Muscle of leg (tissue), 11 donors: Measurements from ENCODE around the gene SORCS3. TPM values are rescaled to one million over a fixed set of nuclear protein-coding genes. Genes with fewer than 3 reads are reported as not detected.

ENCODE experiments used
- DNase-seq: peaks from one replicate; pipeline ENCODE4 v3.0.0; 2013
- H3K27ac ChIP-seq: one replicate; pipeline ENCODE4 v1.5.1; 2013; ENCODE audit warnings: mild to moderate bottlenecking, low read length, control low read depth
- H3K27me3 ChIP-seq: one replicate; pipeline ENCODE4 v1.6.1; 2013; ENCODE audit warnings: low read length; ENCODE audit not compliant: control insufficient read depth, insufficient read depth
- H3K36me3 ChIP-seq: one replicate; pipeline ENCODE4 v1.6.1; 2013; ENCODE audit warnings: low read length; ENCODE audit not compliant: control insufficient read depth, insufficient read depth
- H3K4me1 ChIP-seq: one replicate; pipeline ENCODE4 v1.6.1; 2013; ENCODE audit warnings: low read length; ENCODE audit not compliant: control insufficient read depth, insufficient read depth
- H3K4me3 ChIP-seq: one replicate; pipeline ENCODE4 v1.5.1; 2013; ENCODE audit warnings: low read length, control low read depth
- H3K9me3 ChIP-seq: replicated peaks from 2 replicates; pipeline ENCODE4 v1.6.1; 2013; ENCODE audit warnings: low read depth, low read length; ENCODE audit not compliant: control insufficient read depth
- WGBS: methylation state at CpG from one replicate; pipeline ENCODE4 v1.1.5; 2013; ENCODE audit warnings: missing lambda C conversion rate; ENCODE audit not compliant: insufficient coverage; 5-methylcytosine and 5-hydroxymethylcytosine counted together
- polyA plus RNA-seq, 8 donors: library from polyadenylated mRNA; unstranded; fragments of 120-200 nt; gene quantifications; one replicate each; pipeline versions ENCODE4 v1.2.1 to v1.2.3, GENCODE V29; 2013; ENCODE audit warnings: inconsistent platforms in 1 of 8, low replicate concordance in 1 of 8; ENCODE audit not compliant: insufficient read length in 8 of 8, insufficient read depth in 1 of 8
- total RNA-seq: library from RNA; stranded (reverse); fragments of 120-200 nt; gene quantifications from one replicate; pipeline ENCODE4 v1.2.4, GENCODE V29; 2013

SORCS3 gene
- total and polyA plus RNA-seq, 9 donors = 0.03 to 0.36 (median 0.13) TPM; not detected in 1

GRCh38 chr10:105171945-105172344, 530.9 kb downstream of the SORCS3 start:
- Histone ChIP-seq H3K4me1 (no peaks in the 10 kb centered on the region), H3K27ac (no peak overlapping the region), H3K4me3 (no peak overlapping the region), H3K9me3 (no peaks in the 10 kb centered on the region), H3K27me3 (no peaks in the 10 kb centered on the region), H3K36me3 (no peaks in the 10 kb centered on the region)
- no CpG with 5 or more reads among the region's 3 CpGs for WGBS
- DNase-seq = no peak

- Histone ChIP-seq H3K27ac (no peak overlapping the region), H3K27me3 (no peaks in the 10 kb centered on the region), H3K36me3 (no peaks in the 10 kb centered on the region), H3K4me1 (no peaks in the 10 kb centered on the region), H3K9me3 (no peaks in the 10 kb centered on the region), H3K4me3 (no peak overlapping the region)
- DNase-seq = no peak
Observed at GRCh38 chr10:105181626-105182025, 540.5 kb downstream of the SORCS3 start.

- Histone ChIP-seq H3K27me3 (no peaks in the 10 kb centered on the region), H3K36me3 (no peaks in the 10 kb centered on the region), H3K27ac (no peak overlapping the region), H3K4me3 (no peak overlapping the region), H3K4me1 (no peaks in the 10 kb centered on the region), H3K9me3 (no peaks in the 10 kb centered on the region)
- WGBS = no CpG with 5 or more reads among the region's 4 CpGs
- DNase-seq = no peak
Observed at GRCh38 chr10:105183536-105183935, 542.4 kb downstream of the SORCS3 start.

GRCh38 chr10:105185161-105185560, 544.1 kb downstream of the SORCS3 start:
- no peaks in the 10 kb centered on the region for H3K36me3 ChIP-seq
- H3K4me1 ChIP-seq = no peaks in the 10 kb centered on the region
- no peak overlapping the region for H3K27ac ChIP-seq
- H3K4me3 ChIP-seq = no peak overlapping the region
- H3K27me3 ChIP-seq = no peaks in the 10 kb centered on the region
- DNase-seq = no peak
- WGBS = no CpG with 5 or more reads among the region's 4 CpGs
- no peaks in the 10 kb centered on the region for H3K9me3 ChIP-seq

- 52% methylated on average over 3 of the region's 3 CpGs for WGBS
- Histone ChIP-seq H3K36me3 (no peaks in the 10 kb centered on the region), H3K27me3 (no peaks in the 10 kb centered on the region), H3K4me3 (no peak overlapping the region), H3K27ac (no peak overlapping the region), H3K9me3 (no peaks in the 10 kb centered on the region), H3K4me1 (no peaks in the 10 kb centered on the region)
- DNase-seq = no peak
Observed at GRCh38 chr10:105187243-105187642, 546.2 kb downstream of the SORCS3 start.

GRCh38 chr10:105188737-105189462, 547.8 kb downstream of the SORCS3 start:
- Histone ChIP-seq H3K4me1 (no peaks in the 10 kb centered on the region), H3K4me3 (no peak overlapping the region), H3K36me3 (no peaks in the 10 kb centered on the region), H3K27me3 (no peaks in the 10 kb centered on the region), H3K9me3 (no peaks in the 10 kb centered on the region), H3K27ac (no peak overlapping the region)
- WGBS = 32% methylated on average over 2 of the region's 6 CpGs
- no peak for DNase-seq

- no peak overlapping the region for H3K4me3 ChIP-seq
- no peak overlapping the region for H3K27ac ChIP-seq
- WGBS = 100% methylated on average over 1 of the region's 2 CpGs
- H3K9me3 ChIP-seq = no peaks in the 10 kb centered on the region
- no peak for DNase-seq
- H3K27me3 ChIP-seq = no peaks in the 10 kb centered on the region
- H3K4me1 ChIP-seq = no peaks in the 10 kb centered on the region
- no peaks in the 10 kb centered on the region for H3K36me3 ChIP-seq
Observed at GRCh38 chr10:105189463-105189800, 548.3 kb downstream of the SORCS3 start.

- Histone ChIP-seq H3K27me3 (no peaks in the 10 kb centered on the region), H3K4me3 (no peak overlapping the region), H3K36me3 (no peaks in the 10 kb centered on the region), H3K9me3 (no peaks in the 10 kb centered on the region), H3K27ac (no peak overlapping the region), H3K4me1 (no peaks in the 10 kb centered on the region)
- no peak for DNase-seq
- 57% methylated on average over 3 of the region's 4 CpGs for WGBS
Observed at GRCh38 chr10:105192146-105192545, 551.1 kb downstream of the SORCS3 start.

GRCh38 chr10:105192861-105193260, 551.8 kb downstream of the SORCS3 start:
- Histone ChIP-seq H3K27me3 (no peaks in the 10 kb centered on the region), H3K9me3 (no peaks in the 10 kb centered on the region), H3K27ac (no peak overlapping the region), H3K4me1 (no peaks in the 10 kb centered on the region), H3K36me3 (no peaks in the 10 kb centered on the region), H3K4me3 (no peak overlapping the region)
- DNase-seq = no peak
- no CpG with 5 or more reads among the region's 2 CpGs for WGBS

- Histone ChIP-seq H3K36me3 (no peaks in the 10 kb centered on the region), H3K9me3 (peaks cover 5% of the 10 kb centered on the region), H3K27ac (no peak overlapping the region), H3K4me1 (no peaks in the 10 kb centered on the region), H3K4me3 (no peak overlapping the region), H3K27me3 (no peaks in the 10 kb centered on the region)
- 39% methylated on average over 2 of the region's 4 CpGs for WGBS
- no peak for DNase-seq
Observed at GRCh38 chr10:105195831-105196230, 554.7 kb downstream of the SORCS3 start.
